ENCODE measurements around the gene RAB4B.
"Not testable (repeated sequence)": the region's sequence is repeated elsewhere in the genome, so short reads cannot be mapped to it uniquely, and the experiment has no call there.

DNA sequence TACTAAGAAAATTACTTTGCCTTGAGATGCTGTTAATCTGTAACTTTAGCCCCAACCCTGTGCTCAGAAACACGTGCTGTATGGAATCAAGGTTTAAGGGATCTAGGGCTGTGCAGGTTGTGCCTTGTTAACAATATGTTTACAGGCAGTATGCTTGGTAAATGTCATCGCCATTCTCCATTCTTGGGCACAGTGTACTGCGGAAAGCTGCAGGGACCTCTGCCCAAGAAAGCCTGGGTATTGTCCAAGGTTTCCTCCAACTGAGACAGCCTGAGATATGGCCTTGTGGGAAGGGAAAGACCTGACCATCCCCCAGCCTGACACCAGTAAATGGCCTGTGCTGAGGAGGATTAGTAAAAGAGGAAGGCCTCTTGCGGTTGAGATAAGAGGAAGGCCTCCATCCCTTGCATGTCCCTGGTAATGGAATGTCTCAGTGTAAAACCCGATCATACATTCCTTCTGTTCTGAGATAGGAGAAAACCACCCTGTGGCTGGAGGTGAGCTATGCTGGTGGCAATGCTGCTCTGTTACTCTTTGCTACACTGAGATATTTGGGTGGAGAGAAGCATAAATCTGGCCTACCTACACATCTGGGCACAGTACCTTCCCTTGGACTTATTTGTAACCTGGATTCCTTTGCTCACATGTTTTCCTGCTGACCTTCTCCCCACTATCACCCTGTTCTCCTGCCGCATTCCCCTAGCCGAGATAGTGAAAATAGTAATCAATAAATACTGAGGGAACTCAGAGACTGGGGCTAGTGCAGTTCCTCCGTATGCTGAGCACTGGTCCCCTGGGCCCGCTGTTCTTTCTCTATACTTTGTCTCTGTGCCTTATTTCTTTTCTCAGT is 44.9 kb downstream of the RAB4B start:
- TF ChIP-seq, protein P1, sequence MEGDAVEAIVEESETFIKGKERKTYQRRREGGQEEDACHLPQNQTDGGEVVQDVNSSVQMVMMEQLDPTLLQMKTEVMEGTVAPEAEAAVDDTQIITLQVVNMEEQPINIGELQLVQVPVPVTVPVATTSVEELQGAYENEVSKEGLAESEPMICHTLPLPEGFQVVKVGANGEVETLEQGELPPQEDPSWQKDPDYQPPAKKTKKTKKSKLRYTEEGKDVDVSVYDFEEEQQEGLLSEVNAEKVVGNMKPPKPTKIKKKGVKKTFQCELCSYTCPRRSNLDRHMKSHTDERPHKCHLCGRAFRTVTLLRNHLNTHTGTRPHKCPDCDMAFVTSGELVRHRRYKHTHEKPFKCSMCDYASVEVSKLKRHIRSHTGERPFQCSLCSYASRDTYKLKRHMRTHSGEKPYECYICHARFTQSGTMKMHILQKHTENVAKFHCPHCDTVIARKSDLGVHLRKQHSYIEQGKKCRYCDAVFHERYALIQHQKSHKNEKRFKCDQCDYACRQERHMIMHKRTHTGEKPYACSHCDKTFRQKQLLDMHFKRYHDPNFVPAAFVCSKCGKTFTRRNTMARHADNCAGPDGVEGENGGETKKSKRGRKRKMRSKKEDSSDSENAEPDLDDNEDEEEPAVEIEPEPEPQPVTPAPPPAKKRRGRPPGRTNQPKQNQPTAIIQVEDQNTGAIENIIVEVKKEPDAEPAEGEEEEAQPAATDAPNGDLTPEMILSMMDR (IDR thresholded peaks at IDR 0.05) = not testable (repeated sequence)
- TF ChIP-seq EZH2 (IDR thresholded peaks at IDR 0.05; ENCODE audit: borderline replicate concordance, insufficient read depth, low read depth, low read length, poor library complexity, severe bottlenecking) = not testable (repeated sequence)

All from B cell (primary cell).